ENCODE measurements around the gene CHPF.

Gene CHPF

GRCh38 chr2:219514196-219514761, 29.3 kb downstream of the CHPF start, which contains the start of gene ASIC4:
Gene ASIC4 (plus strand): TSS chr2:219514482. CDS start chr2:219514725, 243 bp downstream.
- FAIRE-seq, result no peak
- no peak for DNase-seq (ENCODE audit: insufficient read length)
- TF ChIP-seq POLR2AphosphoS5 (IDR thresholded peaks at IDR 0.05; ENCODE audit: low read depth, low read length), result no peak
- TF ChIP-seq TAF1 (IDR thresholded peaks at IDR 0.05; ENCODE audit: borderline replicate concordance, low read depth, low read length), result no peak
- no peak for TF ChIP-seq POLR2A (IDR thresholded peaks at IDR 0.05; ENCODE audit: low read depth, low read length)

DNA sequence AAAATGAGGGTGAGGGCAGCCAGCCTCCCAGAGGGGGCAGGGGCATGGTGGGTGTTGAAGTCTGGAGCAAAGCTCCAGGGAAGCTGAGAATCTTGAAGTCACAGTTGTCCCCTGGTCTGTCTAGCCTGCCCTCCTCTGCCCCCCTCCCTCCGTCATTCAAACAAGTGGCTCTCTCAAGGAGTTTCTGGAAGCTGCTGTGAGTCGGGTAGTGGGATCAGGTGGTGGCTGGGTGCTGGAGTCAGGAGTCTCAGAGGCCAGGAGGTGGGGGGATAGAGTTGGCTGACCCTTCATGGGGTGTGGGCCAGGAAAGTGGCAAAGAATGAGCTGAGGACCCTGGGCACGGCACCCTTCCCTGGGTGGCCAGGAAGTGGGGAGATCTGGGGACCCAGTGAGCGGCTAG, 29.8 kb downstream of the CHPF start:
- DNase-seq (ENCODE audit: insufficient read length) (no peak), FAIRE-seq (no peak)
- TF ChIP-seq TAF1 (IDR thresholded peaks at IDR 0.05; ENCODE audit: borderline replicate concordance, low read depth, low read length) (no peak), POLR2AphosphoS5 (IDR thresholded peaks at IDR 0.05; ENCODE audit: low read depth, low read length) (no peak), POLR2A (IDR thresholded peaks at IDR 0.05; ENCODE audit: low read depth, low read length) (no peak)

DNA sequence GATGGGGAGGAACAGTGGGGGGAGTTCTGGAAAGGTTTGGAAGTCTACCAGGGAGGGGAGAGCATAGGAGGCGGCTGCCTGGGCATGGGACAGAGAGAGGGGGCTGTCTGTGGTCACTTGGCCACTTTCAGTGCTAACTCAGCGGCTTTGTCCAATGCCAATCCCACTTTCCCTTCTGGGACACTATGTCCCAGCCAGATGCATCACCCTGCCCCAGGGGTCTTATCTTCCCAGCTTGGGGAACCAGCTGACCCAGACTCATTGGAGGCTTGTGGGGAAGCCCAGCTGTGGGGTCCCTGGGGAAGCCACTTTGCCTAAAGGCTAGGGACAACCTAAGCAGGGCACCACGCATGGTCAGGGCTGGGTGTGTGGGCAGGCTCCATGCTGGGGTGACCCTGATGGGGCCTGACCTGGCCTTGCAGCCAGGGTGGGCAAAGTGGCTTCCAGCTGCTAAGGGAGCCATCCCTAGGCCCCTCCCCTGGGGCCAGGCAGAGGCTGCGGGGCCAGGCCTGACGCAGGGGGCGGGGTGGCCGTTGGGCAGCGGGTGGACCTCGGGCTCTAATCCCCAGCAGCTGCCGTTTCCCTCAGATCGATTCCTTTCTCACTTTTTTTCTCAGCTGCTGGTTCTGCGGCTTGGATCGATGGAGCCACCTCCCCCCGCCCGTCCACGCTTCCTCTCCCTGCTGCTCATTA, 30.9 kb downstream of the CHPF start:
- TF ChIP-seq POLR2A (IDR thresholded peaks at IDR 0.05; ENCODE audit: low read depth, low read length), result no peak
- no peak for TF ChIP-seq POLR2AphosphoS5 (IDR thresholded peaks at IDR 0.05; ENCODE audit: low read depth, low read length)
- no peak for TF ChIP-seq TAF1 (IDR thresholded peaks at IDR 0.05; ENCODE audit: borderline replicate concordance, low read depth, low read length)
- FAIRE-seq, result no peak

GRCh38 chr2:219511547-219512325, 31.9 kb downstream of the CHPF start:
- DNase-seq (ENCODE audit: insufficient read length), result no peak
- FAIRE-seq, result no peak
- no peak for TF ChIP-seq POLR2A (IDR thresholded peaks at IDR 0.05; ENCODE audit: low read depth, low read length)

More for the DNA sequence above, 30.9 kb downstream of the CHPF start:
- no peak for DNase-seq (ENCODE audit: insufficient read length)

- no peak for DNase-seq (ENCODE audit: insufficient read length)
- no peak for TF ChIP-seq POLR2A (IDR thresholded peaks at IDR 0.05; ENCODE audit: low read depth, low read length)
- no peak for FAIRE-seq
Observed at GRCh38 chr2:219510512-219511135, 33.0 kb downstream of the CHPF start.

DNA sequence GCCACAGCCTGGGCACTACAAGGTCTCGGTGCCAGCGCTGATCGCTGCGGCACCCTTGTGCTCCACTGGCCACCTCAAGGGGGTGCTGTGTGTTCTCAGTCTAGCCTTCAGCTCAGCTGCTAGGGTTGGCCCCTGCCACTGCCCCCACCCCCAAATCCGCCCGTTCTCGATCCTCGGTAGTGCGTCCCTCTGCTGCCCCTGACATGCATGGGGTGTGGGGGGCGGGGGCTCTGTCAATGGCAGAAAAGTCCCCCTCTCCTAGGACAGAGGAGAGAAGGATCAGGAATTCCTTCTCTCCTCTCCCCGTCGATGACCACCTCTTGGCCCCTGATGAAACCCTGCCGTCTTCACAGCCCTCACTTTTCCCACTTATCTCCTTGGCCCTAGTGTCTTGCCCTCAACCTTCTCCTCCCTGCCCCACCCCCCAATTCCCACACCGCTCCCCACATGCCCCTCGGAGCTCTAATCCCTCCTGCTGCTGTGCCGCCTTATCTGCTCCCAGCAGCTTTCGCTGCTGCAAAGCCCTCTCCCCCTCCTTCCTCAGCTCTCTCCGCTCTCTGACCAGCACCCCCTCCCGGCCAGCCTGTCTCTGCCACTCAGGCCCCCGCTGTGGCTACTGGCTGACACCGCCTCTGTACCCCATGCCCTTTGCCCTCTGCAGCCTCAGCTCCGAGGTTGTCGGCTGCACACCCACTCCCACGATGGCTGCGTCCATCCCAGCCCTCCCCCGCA, 33.7 kb downstream of the CHPF start:
- peak; percentile 67 for DNase-seq (ENCODE audit: insufficient read length)
- peak; percentile 68 for FAIRE-seq
- TF ChIP-seq POLR2AphosphoS5 (IDR thresholded peaks at IDR 0.05; ENCODE audit: low read depth, low read length) (no peak), POLR2A (IDR thresholded peaks at IDR 0.05; ENCODE audit: low read depth, low read length) (no peak), TAF1 (IDR thresholded peaks at IDR 0.05; ENCODE audit: borderline replicate concordance, low read depth, low read length) (no peak)

DNA sequence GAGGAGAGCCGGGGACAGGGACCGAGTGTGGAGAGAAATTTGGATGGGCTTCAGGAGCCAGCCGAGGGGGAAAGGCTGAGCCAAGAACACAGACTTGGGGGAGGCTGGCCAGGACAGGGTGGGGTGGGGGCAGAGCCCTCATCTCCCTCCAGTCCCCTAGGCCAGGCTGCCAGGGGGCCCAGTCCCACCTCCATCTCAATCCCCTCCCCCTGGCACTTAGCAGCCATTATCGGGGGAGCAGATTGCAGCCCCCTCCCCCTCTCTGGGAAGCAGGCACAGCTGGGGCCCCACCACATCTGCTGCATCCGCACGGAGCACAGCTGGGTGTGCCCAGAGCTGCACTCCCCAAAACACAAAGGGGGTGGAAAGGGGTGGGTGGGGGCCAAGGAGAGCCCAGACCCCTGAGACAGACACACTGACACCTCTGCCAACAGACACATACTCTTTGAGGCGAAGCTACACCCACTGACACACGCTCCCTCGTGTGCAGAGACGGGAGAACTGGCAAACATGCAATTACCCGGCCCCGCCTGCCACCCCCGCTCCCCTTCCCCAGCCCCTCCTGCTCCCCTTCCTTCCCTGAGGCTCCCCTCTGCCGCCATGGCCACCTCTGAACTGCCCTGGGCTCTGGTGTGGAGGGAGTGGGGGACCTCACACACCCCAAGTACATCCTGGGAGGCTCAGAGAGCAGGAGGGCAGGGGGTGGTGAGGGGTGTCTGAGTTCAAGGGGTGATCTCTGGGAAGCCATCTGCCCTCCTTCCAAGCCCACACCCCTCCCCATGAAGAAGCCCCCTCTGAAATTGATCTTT, 34.4 kb downstream of the CHPF start:
- no peak for TF ChIP-seq TAF1 (IDR thresholded peaks at IDR 0.05; ENCODE audit: borderline replicate concordance, low read depth, low read length)
- no peak for TF ChIP-seq POLR2AphosphoS5 (IDR thresholded peaks at IDR 0.05; ENCODE audit: low read depth, low read length)
- TF ChIP-seq POLR2A (IDR thresholded peaks at IDR 0.05; ENCODE audit: low read depth, low read length), result no peak
- FAIRE-seq, result no peak
- no peak for DNase-seq (ENCODE audit: insufficient read length)

DNA sequence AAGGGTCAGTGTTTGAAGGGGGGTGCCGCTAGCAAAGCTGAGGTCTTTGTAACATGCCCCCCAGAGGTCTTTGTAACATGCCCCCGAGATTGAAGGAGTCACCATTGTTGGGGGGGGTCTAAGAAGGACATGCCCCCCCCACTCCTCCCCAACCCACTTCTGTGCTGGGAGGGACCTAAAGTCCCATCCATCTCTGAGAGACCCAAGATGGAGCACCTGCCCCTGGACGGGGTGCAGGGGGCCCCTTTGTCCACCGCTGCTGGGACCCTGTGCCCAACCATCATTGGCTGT, 35.2 kb downstream of the CHPF start:
- TF ChIP-seq POLR2AphosphoS5 (IDR thresholded peaks at IDR 0.05; ENCODE audit: low read depth, low read length) (no peak), TAF1 (IDR thresholded peaks at IDR 0.05; ENCODE audit: borderline replicate concordance, low read depth, low read length) (no peak), POLR2A (IDR thresholded peaks at IDR 0.05; ENCODE audit: low read depth, low read length) (no peak)
- no peak for FAIRE-seq

DNA sequence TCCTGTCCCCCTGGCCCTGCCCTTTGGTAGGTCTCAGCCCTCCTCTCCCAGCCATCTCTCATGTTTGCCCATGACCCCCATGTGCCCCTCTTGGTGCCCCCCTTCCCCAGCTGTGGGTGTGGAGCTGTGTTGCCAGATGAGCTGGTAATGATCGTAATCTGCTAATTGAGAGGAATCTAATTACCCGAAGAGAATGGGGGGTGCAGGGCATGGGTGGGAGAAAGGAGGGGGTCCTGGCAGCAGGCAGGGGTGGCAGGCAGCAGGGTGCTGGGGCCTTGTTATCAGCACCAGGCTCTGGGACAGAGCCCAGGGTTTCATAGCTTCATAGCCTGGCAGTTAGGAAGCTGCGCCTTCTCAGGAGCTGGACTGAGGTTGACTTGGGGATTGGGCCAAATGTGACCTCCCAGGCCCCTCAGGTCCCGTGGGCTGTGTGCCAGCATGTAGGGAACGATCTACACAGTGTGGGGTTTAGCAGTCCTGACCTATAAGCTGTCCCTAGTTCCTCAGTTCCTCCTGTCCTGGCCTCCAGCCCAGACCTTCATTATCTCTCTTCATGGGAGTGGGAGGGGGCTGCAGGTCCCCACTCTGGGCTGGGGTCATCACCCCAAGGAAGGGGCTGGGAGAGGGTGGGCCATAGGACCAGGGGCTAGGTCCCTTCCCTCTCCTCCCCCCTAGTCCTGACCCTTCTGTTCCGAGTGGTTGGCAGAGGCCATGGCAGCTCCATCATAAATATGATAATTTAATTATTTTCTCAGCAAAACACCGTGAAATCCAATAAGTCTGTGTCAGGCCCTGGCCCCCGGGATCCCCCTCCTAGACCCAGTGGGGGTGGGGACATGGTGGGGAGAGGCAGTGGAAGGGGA, 35.8 kb downstream of the CHPF start:
- no peak for FAIRE-seq
- TF ChIP-seq POLR2A (IDR thresholded peaks at IDR 0.05; ENCODE audit: low read depth, low read length) (no peak), TAF1 (IDR thresholded peaks at IDR 0.05; ENCODE audit: borderline replicate concordance, low read depth, low read length) (no peak), POLR2AphosphoS5 (IDR thresholded peaks at IDR 0.05; ENCODE audit: low read depth, low read length) (no peak)
- no peak for DNase-seq (ENCODE audit: insufficient read length)

More for the DNA sequence above, 35.2 kb downstream of the CHPF start:
- DNase-seq (ENCODE audit: insufficient read length), result no peak
